GM19468 (cell line): Measurements from ENCODE around the gene TMEM239.
"Not testable (repeated sequence)": the region's sequence is repeated elsewhere in the genome, so short reads cannot be mapped to it uniquely, and the experiment has no call there.

Experiments
- ATAC-seq: cut with Tn5 transposase; IDR thresholded peaks from one replicate; pipeline ENCODE4 v1.9.1; 2021; ENCODE audit warnings: mild to moderate bottlenecking, moderate library complexity, moderate number of reproducible peaks; ENCODE audit not compliant: unreplicated experiment; ENCODE audit errors: extremely low read depth

TMEM239 gene

GRCh38 chr20:2816030-2816582 lies at the start of gene TMEM239:
TSS of gene TMEM239 (plus strand) at chr20:2816364. CDS start at chr20:2816555, 191 bp downstream.
- no peak for ATAC-seq

- no peak for ATAC-seq
Measured at GRCh38 chr20:2767768-2768631, 48.2 kb upstream of the TMEM239 start.

GRCh38 chr20:2768632-2769015 lies 47.5 kb upstream of the TMEM239 start:
- no peak for ATAC-seq

GRCh38 chr20:2770091-2770490 lies 46.1 kb upstream of the TMEM239 start:
- ATAC-seq: not testable (repeated sequence)

GRCh38 chr20:2771631-2772080 lies 44.5 kb upstream of the TMEM239 start:
- no peak for ATAC-seq

- ATAC-seq: no peak
Measured at GRCh38 chr20:2773812-2774211, 42.4 kb upstream of the TMEM239 start.

- ATAC-seq: no peak
Measured at GRCh38 chr20:2775139-2775538, 41.0 kb upstream of the TMEM239 start.

- no peak for ATAC-seq
Measured at GRCh38 chr20:2778602-2779321, 37.4 kb upstream of the TMEM239 start.

- ATAC-seq: no peak
Measured at GRCh38 chr20:2780948-2781347, 35.2 kb upstream of the TMEM239 start.

- no peak for ATAC-seq
Measured at GRCh38 chr20:2783908-2784566, 32.1 kb upstream of the TMEM239 start.

- no peak for ATAC-seq
Measured at GRCh38 chr20:2793471-2793870, 22.7 kb upstream of the TMEM239 start.

GRCh38 chr20:2794202-2794748 lies 21.9 kb upstream of the TMEM239 start:
- ATAC-seq: no peak

GRCh38 chr20:2794866-2795447 lies 21.2 kb upstream of the TMEM239 start:
- ATAC-seq: no peak

- ATAC-seq: no peak
Measured at GRCh38 chr20:2795451-2795850, 20.7 kb upstream of the TMEM239 start.

GRCh38 chr20:2796011-2796660 lies 20.0 kb upstream of the TMEM239 start:
- ATAC-seq: no peak

GRCh38 chr20:2797136-2797983 lies 18.8 kb upstream of the TMEM239 start:
- no peak for ATAC-seq

GRCh38 chr20:2798095-2798805 lies 17.9 kb upstream of the TMEM239 start:
- no peak for ATAC-seq

GRCh38 chr20:2798814-2799213 lies 17.4 kb upstream of the TMEM239 start:
- ATAC-seq: no peak
